Left kidney (tissue), 2 donors: ENCODE results near the gene ORC4. TPM values are rescaled to one million over a fixed set of nuclear protein-coding genes. Genes with fewer than 3 reads are reported as not detected.
"Not testable (repeated sequence)": the region's sequence is repeated elsewhere in the genome, so short reads cannot be mapped to it uniquely, and the experiment has no call there.

Experiments used
- DNase-seq: peaks from one replicate; pipeline ENCODE4 v3.0.0-alpha.2; 2013
- polyA plus RNA-seq: library from polyadenylated mRNA; unstranded; fragments of 120-200 nt; gene quantifications from one replicate; pipeline ENCODE4 v1.2.1, GENCODE V29; 2013; ENCODE audit not compliant: insufficient read length

Gene ORC4
- polyA plus RNA-seq, 1 donor: 145 TPM

DNA sequence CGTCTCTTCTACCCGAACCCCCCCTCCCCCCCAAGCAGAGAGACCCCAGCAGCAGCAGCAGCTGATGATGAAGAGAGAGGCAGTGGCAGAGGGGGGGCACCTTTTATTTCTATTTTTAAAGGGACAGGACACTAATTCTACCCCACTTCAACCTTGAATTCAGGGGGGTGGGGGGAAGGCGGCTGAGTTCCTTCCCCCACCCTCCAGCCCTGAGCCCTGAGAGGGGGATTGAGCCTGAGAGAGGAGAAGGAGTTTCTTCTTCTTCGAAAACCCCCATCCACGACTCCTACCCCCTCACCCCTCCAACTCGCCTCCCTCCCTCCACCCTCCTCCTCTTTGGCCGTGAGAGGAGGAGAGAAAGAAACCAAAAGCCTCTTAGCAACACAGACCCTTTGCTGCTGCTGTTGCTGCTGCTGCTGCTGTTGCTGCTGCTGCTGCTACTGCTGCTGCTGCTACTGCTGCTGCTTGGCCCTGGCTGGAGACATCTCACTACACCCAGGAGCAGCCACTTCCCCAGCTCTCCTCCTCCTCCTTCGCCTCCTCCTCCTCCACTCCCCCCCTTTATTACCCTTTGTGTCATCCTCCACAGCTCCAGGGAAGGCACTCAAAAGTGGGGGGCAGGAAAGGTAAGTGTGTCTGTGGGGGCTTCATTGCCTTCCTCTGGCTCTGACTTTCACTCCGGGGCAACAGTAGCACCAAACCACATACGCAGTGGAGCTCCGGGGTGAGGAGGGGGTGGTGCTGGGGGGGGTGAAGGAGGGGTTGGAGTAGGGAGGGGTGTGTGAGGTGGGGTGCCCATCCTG is 723 bp upstream of the ORC4 start, which contains the start of gene MBD5:
Gene MBD5, plus strand, starts transcription at position 33 of the 803 bp plus-strand sequence.
- peak; percentile 76 for DNase-seq

DNA sequence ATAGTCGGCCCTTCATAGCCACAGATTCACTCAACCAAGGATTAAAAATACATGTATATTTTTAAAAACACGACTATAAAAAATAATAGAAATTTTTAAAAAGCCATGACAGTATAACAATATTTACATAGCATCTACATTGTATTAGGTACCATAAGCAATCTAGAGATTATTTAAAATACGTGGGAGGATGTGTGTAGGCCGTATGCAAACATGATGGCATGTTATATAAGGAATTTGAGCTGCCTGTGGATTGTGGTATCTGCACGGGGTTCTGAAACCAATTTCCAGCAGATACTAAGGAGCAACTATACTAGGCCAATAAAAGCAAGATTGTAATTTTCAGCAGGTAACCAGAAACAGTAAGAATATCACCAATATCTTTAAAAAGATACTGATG is 5.9 kb downstream of the ORC4 start:
- no peak for DNase-seq

DNA sequence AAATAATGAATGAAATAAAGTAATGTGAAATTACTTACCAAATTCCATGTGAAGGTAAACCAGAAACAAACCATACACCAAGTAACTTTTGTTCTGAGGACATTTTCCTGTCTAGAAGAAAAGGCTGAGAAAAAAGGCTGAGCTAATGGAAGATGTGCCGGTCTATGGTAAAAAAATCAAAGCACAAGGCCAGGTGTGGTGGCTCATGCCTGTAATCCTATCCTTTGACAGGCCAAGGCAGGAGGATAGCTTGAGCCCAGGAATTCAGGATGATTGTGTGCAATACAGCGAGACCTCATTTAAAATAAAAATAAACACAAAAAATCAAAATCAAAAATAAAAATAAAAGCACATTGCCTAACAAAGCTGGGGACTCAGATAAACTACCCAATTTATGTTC is 6.7 kb downstream of the ORC4 start:
- peak; percentile 53 for DNase-seq

DNA sequence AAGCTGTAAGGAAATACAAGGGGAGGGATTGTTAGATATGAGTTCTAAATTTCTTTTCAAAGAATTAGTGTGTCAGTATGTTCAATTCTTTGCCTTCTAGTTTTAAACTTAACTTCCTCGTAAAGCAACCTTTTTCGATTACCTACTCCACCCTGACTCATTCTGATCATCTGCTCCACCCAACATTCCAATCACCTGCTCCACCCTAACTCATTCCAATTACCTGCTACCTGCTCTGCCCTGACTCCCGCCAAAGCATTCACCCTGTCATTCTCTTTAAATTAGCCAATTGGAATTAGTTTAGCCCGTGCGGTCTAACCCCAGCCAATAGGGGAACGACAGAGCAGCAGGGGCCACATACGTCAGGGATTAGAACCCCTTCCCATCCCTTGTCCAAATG is 12.1 kb downstream of the ORC4 start:
- not testable (repeated sequence) for DNase-seq

DNA sequence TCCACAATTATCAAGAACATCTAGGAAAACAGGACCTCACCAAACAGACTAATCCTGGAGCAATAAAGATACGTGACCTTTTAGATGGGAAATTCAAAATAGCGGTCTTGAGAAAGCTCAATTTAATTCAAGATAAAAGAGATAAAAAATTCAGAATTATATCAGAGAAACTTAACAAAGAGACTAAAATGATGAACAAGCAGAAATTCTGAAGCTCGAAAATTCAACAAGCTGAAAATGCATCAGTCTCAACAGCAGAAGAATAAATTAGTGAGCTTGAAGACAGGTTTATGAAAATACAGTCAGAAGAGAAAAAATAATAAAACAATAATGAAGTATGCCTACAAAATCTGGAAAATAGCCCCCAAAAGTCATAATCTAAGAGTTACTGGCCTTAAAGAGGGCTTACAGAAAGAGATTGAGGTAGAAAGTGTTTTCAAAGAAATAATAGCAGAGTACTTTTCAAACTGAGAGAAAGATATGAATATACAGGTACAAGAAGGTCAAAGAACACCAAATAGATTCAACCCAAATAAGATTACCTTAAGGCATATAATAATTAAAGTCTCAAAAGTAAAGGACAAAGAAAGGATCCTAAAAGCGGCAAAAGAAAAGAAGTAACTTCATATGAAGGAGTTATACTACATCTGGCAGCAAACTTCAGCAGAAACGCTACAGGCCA is 13.2 kb downstream of the ORC4 start:
- no peak for DNase-seq

DNA sequence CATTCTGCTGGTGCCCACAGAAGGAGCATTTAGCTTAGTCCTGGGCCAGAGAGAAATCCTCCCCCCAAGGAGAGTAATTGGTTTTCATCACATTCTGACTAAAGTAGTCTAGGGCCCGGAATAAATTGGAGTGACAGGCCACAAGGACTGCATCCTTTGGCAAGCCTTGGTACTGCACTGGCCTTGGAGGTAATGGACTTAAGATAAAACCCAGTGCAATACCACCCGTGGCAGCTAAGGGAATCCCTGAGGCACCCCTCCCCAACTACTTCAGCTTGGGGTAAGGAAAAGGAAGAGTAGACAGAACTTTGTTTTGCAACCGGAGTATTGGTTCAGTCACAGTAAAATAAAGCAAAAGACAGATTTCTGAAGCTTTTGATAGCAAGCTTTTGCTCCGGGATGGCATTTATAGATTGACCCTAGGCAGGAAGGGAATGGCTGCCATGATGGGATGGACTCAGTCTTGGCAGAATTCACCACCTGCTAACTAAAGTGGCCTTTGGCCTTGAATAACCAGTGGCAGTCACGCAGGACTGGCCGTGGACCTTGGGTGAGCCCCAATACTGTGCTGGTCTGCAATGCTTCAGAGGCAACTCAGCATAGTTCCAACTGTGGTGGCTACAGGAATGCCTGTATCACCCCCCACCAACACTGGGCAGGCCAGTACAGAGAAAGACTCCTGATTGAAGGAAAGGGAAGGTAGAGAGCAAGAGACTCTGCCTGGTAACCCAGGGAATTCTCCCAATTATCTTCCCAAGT is 14.1 kb downstream of the ORC4 start:
- DNase-seq: no peak

DNA sequence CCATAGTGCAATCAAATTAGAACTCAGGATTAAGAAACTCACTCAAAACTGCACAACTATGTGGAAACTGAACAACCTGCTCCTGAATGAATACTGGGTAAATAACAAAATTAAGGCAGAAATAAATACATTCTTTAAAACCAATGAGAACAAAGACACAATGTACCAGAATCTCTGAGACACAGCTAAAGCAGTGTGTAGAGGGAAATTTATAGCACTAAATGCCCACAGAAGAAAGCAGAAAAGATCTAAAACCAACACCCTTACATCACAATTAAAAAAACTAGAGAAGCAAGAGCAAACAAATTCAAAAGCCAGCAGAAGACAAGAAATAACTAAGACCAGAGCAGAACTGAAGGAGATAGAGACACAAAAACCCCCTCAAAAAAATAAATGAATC is 18.1 kb downstream of the ORC4 start:
- DNase-seq: not testable (repeated sequence)

DNA sequence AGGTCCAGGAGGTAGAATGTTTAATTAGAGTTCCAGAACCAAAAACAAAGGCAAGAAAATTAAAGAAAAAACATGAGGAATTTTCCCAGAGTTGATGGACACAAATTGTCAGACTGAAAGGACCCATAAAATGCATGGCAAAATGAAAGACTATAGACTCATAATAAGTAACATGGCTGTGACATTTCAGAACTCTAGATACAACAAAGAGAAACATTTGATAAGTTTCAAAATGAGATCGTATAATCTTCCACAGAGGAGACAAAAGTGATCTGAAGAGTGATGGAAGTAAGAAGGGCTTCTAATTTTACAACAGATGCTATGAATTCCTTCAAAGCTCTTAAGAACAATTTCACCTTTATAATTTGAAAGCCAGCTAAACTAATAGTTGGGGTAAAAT is 20.4 kb downstream of the ORC4 start:
- DNase-seq: no peak

DNA sequence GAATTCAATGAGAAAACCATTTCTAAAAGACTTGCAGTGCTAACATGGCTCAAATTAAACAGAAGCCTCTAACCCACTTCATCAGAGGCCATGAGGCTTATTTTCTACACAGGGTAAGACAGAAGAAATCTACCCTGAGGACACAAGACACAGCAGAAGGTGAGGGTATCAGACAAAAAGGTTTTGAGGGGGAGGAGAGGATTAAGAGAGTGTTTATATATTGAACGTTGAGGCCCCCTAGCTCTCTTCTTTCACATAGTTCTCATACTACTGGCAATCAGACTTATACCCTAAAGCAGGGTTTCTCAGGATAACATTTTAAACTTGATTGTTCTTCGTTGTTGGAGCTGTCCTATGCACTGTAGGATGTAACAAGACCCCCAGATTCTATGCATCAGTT is 21.4 kb downstream of the ORC4 start:
- no peak for DNase-seq

DNA sequence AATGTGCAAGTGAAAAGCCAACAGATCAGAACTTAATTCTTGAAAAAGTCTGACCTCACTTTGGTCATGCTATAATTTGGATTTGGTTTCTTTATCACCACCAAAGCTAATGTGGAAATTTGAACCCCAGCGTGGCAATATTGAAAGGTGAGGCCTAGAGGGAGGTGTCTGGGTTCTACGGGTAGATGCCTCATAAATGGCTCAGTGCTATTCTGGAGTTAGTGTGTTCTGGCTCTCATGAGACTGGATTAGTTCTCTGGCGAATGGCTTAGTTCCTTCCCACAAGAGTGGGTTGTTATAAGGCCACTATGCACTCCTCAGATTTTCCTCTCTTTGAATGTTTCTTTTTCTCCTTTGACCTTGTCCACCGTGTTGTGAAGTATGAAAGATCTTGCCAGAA is 22.3 kb downstream of the ORC4 start:
- no peak for DNase-seq

DNA sequence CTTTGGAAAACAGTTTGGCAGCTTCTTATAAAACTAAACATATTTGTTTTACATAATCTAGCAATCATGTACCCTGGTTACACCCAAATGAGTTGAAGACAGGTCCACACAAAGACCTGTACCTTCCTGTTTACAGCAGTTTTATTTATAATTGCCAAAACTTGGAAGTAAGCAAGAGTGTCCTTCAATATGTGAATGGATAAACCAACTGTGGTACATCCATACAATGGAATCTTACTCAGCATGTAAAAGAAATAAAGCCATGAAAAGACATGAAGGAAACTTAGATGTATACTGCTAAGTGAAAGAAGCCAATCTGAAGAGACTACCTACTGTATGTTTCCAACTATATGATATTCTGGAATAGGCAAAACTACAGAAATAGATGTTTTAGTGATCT is 23.7 kb downstream of the ORC4 start:
- no peak for DNase-seq

DNA sequence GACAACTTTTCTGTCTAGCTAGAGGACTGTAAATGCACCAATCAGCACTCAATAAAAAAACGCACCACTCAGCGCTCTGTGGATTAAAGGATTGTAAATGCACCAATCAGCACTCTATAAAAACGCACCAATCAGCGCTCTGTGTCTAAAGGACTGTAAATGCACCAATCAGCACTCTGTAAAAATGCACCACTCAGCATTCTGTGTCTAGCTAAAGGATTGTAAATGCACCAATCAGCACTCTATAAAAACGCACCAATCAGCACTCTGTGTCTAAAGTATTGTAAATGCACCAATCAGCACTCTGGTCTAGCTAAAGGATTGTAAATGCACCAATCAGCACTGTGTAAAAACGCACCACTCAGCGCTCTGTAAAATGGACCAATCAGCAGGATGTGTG is 25.6 kb downstream of the ORC4 start:
- DNase-seq: not testable (repeated sequence)

DNA sequence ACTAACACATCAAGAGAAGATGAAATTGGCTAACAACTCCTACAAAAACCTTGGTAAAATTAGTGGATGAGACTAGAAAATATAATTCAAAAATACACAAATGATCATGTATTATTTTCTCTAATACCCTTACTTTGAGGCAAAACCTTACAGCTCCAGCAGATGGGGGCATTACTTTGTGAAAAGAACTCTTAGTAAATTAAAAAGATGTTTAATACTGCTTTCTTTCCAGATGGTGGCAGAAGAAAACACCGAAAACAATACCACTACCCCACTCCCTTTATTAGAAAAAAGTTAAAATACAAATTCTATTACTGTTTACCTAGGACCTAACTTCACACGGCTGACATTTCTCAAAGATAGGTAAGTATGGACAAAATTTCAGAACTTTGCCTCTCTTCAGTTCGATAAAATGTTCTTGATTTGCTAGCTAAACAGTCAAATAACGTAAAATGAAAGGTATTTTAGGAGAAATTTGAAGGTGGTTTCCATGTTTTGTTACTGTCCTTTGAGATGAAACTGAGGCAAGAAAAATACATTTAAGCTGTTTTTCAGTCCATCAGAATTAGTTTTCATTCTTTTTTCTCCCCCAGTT is 30.6 kb downstream of the ORC4 start:
- peak; percentile 44 for DNase-seq

DNA sequence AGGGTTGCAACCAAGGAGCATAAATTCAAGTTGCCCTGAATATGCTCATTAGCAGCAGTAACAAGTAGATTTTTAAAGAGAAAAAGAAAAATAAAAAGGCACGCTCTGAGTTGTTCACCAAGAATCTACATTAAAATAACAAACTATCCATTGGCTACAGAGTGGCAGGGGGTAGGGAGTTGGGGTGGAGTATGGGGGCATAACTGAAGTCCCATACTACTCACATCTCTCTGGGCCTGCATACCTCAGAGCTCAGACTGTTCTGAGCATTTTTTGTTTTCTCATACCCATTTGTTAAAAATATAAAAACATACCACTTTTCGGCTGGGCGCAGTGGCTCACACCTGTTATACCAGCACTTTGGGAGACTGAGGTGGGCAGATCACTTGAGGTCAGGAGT is 31.4 kb downstream of the ORC4 start:
- no peak for DNase-seq

DNA sequence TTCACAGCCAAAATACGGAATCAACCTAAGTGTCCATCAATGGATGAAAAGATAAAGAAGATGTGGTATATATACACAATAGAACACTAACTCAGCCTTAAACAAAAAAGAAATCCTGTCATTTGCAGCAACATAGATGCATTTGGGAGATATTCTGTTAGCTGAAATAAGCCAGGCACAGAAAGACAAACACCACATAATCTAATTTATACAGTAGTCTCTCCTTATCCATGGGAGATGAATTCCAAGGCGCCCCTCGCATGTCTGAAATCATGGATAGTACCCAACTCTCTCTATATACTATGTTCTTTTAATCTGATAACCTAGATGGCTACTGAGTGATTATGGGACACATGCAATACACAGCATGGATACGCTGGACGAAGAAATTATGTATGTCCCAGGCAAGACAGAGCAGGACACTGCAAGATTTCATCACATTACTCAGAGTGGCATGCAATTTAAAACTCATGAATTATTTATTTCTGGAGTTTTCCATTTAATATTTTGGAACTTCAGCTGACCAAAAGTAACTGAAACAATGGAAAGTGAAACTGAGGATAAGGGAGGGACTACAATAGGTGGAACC is 39.5 kb downstream of the ORC4 start:
- DNase-seq: no peak

DNA sequence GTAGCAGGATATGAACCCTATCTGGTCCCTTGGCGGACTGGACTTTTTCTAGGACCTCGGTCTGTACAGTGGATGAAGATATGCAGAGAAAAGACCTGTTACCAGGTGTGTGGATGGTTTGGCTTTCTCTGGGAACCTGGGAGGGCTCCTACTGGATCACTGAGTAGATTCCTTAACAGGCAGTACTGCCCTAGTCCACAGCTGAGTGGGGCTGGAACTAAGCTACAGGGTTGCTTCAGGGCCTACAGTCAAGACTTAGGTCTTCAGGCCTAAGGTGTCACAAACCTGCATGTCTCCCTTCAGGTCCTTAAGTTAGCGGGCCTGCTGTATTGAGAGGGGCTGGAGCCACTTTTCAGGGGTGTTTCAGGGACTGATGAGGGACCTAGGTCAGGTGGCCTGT is 42.9 kb downstream of the ORC4 start:
- DNase-seq: no peak

DNA sequence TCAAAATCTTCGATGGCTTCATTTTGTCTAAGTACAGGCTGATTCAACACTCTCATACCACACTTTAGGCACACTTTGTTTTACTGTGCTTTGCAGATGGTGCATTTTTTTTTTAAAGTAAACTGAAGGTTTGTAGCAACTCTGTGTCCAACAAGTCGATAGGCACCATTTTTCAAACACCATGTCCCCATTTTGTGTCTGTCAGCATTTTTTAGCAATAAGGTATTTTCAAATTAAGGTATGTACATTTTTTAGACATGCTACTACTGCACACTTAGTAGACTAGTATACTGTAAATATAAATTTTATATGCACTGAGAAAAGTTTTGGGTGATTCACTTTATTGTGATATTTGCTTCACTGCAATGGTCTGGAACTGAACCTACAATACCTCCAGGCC is 44.4 kb downstream of the ORC4 start:
- no peak for DNase-seq

DNA sequence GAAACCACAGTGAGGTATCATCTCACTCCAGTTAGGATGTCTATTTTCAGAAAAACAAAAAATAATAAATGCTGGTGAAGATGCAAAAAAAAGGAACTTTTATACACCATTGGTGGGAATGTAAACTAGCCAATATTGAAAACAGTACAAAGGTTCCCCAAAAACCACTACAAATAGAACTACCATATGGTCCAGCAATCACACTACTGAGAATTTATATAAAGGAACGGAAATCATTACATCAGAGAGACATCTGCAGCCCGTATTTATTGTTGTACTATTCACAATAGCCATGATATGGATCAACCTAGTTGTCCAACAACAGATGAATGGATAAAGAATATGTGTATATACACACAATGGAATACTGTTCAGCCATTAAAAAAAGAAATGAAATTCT is 52.0 kb downstream of the ORC4 start:
- DNase-seq: no peak

DNA sequence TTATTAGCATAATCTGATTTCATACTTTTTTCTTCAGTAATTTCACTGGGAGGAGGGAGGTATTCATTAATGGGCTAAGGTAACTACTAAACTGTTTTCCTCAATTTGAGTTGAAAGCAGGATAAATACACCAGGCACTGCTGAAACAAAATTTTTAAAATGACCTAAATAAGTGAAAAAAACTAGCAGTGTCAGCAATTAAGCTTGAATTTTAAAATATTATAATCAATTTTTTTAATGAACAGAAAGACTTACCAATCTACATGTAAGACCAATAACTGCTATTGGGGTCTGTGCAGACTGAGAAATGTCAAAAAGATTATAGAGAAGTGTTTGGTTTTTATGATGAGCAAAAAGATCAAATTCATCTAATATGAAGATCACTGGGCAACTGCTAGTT is 68.4 kb downstream of the ORC4 start:
- no peak for DNase-seq

DNA sequence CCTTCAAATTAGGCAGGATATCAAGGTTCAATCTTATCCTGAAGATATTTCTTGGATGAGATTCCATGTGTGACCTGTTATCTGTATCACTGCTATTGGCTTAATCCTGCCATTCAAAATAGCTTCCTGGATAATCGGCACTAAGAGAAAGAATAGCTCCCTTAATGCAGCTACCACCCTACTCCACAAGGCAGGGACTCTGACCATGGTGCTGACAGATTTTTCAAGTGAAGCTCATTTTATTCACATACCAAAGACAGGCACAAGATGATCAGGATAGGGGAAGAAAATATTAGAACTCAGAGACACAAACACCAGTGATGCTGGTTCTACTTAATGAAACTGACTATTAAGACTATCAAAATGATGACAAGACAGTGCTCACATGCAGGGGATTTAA is 74.9 kb downstream of the ORC4 start:
- peak; percentile 15 for DNase-seq

DNA sequence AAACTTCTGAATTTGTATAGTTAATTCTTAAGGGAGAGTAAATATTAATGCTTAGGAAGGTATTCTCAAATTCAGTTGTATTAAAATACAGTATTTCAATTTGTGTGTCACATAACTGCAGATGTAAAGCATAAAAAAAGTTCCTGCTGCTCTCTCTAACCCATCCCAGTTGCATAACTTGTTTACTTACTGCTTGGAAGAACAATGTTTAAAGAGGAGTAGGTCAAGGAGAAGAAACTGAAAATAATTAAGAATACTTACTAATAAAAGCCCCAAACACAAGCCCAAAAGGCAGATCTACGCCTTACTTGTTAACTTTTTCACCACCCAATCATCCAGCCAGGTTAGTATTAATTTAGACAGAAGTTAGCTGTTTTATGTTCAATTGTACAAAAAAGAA is 81.2 kb downstream of the ORC4 start:
- DNase-seq: no peak

DNA sequence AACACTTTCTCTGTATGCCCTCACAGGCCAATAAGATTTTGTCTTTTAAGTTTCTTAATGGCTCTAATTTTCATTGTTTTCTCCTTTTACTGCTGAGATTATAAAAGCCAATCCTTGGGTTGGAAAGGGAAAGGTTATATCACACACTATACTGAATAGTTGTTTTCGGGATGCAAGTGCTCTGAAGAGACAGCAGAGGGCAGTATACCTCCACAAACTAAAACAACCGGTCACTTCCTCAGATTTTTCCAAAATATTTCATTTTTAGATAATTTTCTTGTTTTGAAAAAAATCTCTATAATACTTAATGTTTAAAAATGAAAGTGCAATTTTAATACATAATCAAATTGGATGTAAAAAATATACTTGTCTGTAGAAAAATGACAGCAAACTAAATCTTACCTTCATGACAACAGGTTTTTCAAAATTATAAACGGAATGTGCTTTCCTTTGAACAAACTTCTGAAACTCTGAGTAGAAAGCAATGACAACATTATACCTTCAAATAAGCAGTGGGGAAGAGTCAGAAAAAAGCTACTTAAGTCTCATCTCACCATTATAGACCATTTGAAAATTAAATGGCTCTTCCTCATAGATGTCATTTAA is 82.7 kb downstream of the ORC4 start:
- peak; percentile 18 for DNase-seq
